Dermis microvascular lymphatic vessel endothelial cell (primary cell): ENCODE measurements around the gene CCDC187. TPM values are rescaled to one million over a fixed set of nuclear protein-coding genes. Genes with fewer than 3 reads are reported as not detected.
"Not testable (repeated sequence)": the region's sequence is repeated elsewhere in the genome, so short reads cannot be mapped to it uniquely, and the experiment has no call there.

Experiments
- DNase-seq, 2 donors: peaks; one replicate each; pipeline versions ENCODE4 v3.0.0 to v3.0.0-alpha.2; 2010; ENCODE audit warnings: low read depth in 2 of 2
- total RNA-seq: library from RNA; depleted of rRNA; stranded (reverse); fragments of >200 nt; gene quantifications from 2 replicates; pipeline ENCODE4 v1.2.1, GENCODE V29; 2014

CCDC187 gene
- total RNA-seq, 1 donor from 2014 or later = not detected

- DNase-seq = peak; percentile 53 to 83
Measured at GRCh38 chr9:136267261-136268111, 36.4 kb downstream of the CCDC187 start.

- DNase-seq = not testable (repeated sequence)
Measured at GRCh38 chr9:136266641-136267040, 37.3 kb downstream of the CCDC187 start.

GRCh38 chr9:136265561-136266355 is 38.1 kb downstream of the CCDC187 start:
- DNase-seq = no peak

GRCh38 chr9:136264441-136265405 is 39.2 kb downstream of the CCDC187 start:
- DNase-seq = no peak

GRCh38 chr9:136264031-136264430 is 39.9 kb downstream of the CCDC187 start:
- no peak for DNase-seq

GRCh38 chr9:136262671-136263178 is 41.2 kb downstream of the CCDC187 start:
- no peak for DNase-seq

- no peak for DNase-seq
Measured at GRCh38 chr9:136261686-136262430, 42.0 kb downstream of the CCDC187 start.

- no peak for DNase-seq
Measured at GRCh38 chr9:136260936-136261472, 42.9 kb downstream of the CCDC187 start.

GRCh38 chr9:136260521-136260920 is 43.4 kb downstream of the CCDC187 start:
- DNase-seq = no peak

GRCh38 chr9:136259836-136260235 is 44.1 kb downstream of the CCDC187 start:
- DNase-seq = no peak

- no peak for DNase-seq
Measured at GRCh38 chr9:136259517-136259813, 44.4 kb downstream of the CCDC187 start.

GRCh38 chr9:136258786-136259516 is 44.9 kb downstream of the CCDC187 start:
- DNase-seq = no peak

GRCh38 chr9:136258299-136258625 is 45.6 kb downstream of the CCDC187 start:
- no peak for DNase-seq

- DNase-seq = no peak
Measured at GRCh38 chr9:136257381-136258298, 46.3 kb downstream of the CCDC187 start.

GRCh38 chr9:136255896-136256890 is 47.7 kb downstream of the CCDC187 start:
- no peak for DNase-seq

- no peak for DNase-seq
Measured at GRCh38 chr9:136255166-136255538, 48.7 kb downstream of the CCDC187 start.

GRCh38 chr9:136254381-136255165 is 49.3 kb downstream of the CCDC187 start:
- no peak for DNase-seq
